Muscle layer of colon (tissue), 2 donors: ENCODE results near the gene PRDM15.

ENCODE experiments used
- H3K27ac ChIP-seq: one replicate; pipeline ENCODE4 v1.7.0; 2013; ENCODE audit warnings: low read depth, mild to moderate bottlenecking, low read length, moderate library complexity
- H3K27me3 ChIP-seq, 2 donors: one replicate each; pipeline ENCODE4 v1.7.0; 2013; ENCODE audit warnings: low read length in 2 of 2, mild to moderate bottlenecking in 2 of 2; ENCODE audit not compliant: insufficient read depth in 2 of 2, control insufficient read depth in 1 of 2
- H3K36me3 ChIP-seq: one replicate; pipeline ENCODE4 v1.7.0; 2013; ENCODE audit warnings: mild to moderate bottlenecking, low read length; ENCODE audit not compliant: insufficient read depth
- H3K4me1 ChIP-seq: one replicate; pipeline ENCODE4 v1.7.0; 2013; ENCODE audit warnings: mild to moderate bottlenecking, low read length; ENCODE audit not compliant: insufficient read depth
- H3K4me3 ChIP-seq, 2 donors: one replicate each; pipeline ENCODE4 v1.7.0; 2013; ENCODE audit warnings: low read length in 2 of 2, low read depth in 1 of 2, mild to moderate bottlenecking in 1 of 2, moderate library complexity in 1 of 2
- H3K9ac ChIP-seq: one replicate; pipeline ENCODE4 v1.7.0; 2013; ENCODE audit warnings: low read length
- H3K9me3 ChIP-seq: one replicate; pipeline ENCODE4 v1.7.0; 2013; ENCODE audit warnings: mild to moderate bottlenecking, low read length
- donor health status: abdominal sarcoma.
- donor health status: Adenocarcinoma of cecum.

Gene PRDM15

GRCh38 chr21:41906770-41907169, 27.6 kb upstream of the PRDM15 start:
- Histone ChIP-seq H3K27ac (no peak overlapping the region), H3K9me3 (no peaks in the 10 kb centered on the region), H3K36me3 (peaks cover 61% of the 10 kb centered on the region), H3K4me3 (no peak overlapping the region), H3K4me1 (no peaks in the 10 kb centered on the region), H3K9ac (no peak overlapping the region), H3K27me3 (no peaks in the 10 kb centered on the region)

GRCh38 chr21:41903559-41904351, 24.6 kb upstream of the PRDM15 start:
- no peak overlapping the region for H3K9ac ChIP-seq
- H3K4me3 ChIP-seq: no peak overlapping the region
- no peaks in the 10 kb centered on the region for H3K27me3 ChIP-seq
- H3K36me3 ChIP-seq: peaks cover 52% of the 10 kb centered on the region
- H3K9me3 ChIP-seq: no peaks in the 10 kb centered on the region
- no peaks in the 10 kb centered on the region for H3K4me1 ChIP-seq
- no peak overlapping the region for H3K27ac ChIP-seq

- no peaks in the 10 kb centered on the region for H3K27me3 ChIP-seq
- H3K9me3 ChIP-seq: no peaks in the 10 kb centered on the region
- no peak overlapping the region for H3K9ac ChIP-seq
- H3K4me1 ChIP-seq: no peaks in the 10 kb centered on the region
- H3K4me3 ChIP-seq: no peak overlapping the region
- no peak overlapping the region for H3K27ac ChIP-seq
- peaks cover 45% of the 10 kb centered on the region for H3K36me3 ChIP-seq
These were observed 23.8 kb upstream of the PRDM15 start for GRCh38 chr21:41902946-41903345.

- Histone ChIP-seq H3K27ac (no peak overlapping the region), H3K36me3 (peaks cover 38% of the 10 kb centered on the region)
These were observed 22.6 kb upstream of the PRDM15 start for GRCh38 chr21:41901782-41902181.

GRCh38 chr21:41901099-41901498, 22.0 kb upstream of the PRDM15 start:
- no peaks in the 10 kb centered on the region for H3K9me3 ChIP-seq
- H3K27me3 ChIP-seq: no peaks in the 10 kb centered on the region
- no peak overlapping the region for H3K27ac ChIP-seq
- H3K9ac ChIP-seq: no peak overlapping the region
- peaks cover 35% of the 10 kb centered on the region for H3K36me3 ChIP-seq
- no peak overlapping the region for H3K4me3 ChIP-seq
- no peaks in the 10 kb centered on the region for H3K4me1 ChIP-seq

More at GRCh38 chr21:41901782-41902181, 22.6 kb upstream of the PRDM15 start:
- H3K27me3 ChIP-seq: no peaks in the 10 kb centered on the region
- no peaks in the 10 kb centered on the region for H3K4me1 ChIP-seq
- H3K4me3 ChIP-seq: no peak overlapping the region
- no peaks in the 10 kb centered on the region for H3K9me3 ChIP-seq
- H3K9ac ChIP-seq: no peak overlapping the region

GRCh38 chr21:41900401-41900800, 21.3 kb upstream of the PRDM15 start:
- no peaks in the 10 kb centered on the region for H3K9me3 ChIP-seq
- no peak overlapping the region for H3K27ac ChIP-seq
- no peaks in the 10 kb centered on the region for H3K27me3 ChIP-seq
- H3K4me3 ChIP-seq: no peak overlapping the region
- no peaks in the 10 kb centered on the region for H3K4me1 ChIP-seq
- H3K9ac ChIP-seq: no peak overlapping the region
- peaks cover 32% of the 10 kb centered on the region for H3K36me3 ChIP-seq

- Histone ChIP-seq H3K9ac (no peak overlapping the region), H3K27me3 (no peaks in the 10 kb centered on the region), H3K9me3 (no peaks in the 10 kb centered on the region), H3K4me1 (no peaks in the 10 kb centered on the region), H3K36me3 (peaks cover 32% of the 10 kb centered on the region), H3K4me3 (no peak overlapping the region), H3K27ac (no peak overlapping the region)
These were observed 20.5 kb upstream of the PRDM15 start for GRCh38 chr21:41899426-41900202.

- Histone ChIP-seq H3K9ac (no peak overlapping the region), H3K4me1 (no peaks in the 10 kb centered on the region), H3K4me3 (no peak overlapping the region), H3K36me3 (peaks cover 31% of the 10 kb centered on the region), H3K9me3 (no peaks in the 10 kb centered on the region), H3K27ac (no peak overlapping the region), H3K27me3 (no peaks in the 10 kb centered on the region)
These were observed 19.9 kb upstream of the PRDM15 start for GRCh38 chr21:41898998-41899397.

GRCh38 chr21:41897700-41898099, 18.6 kb upstream of the PRDM15 start:
- H3K27ac ChIP-seq: no peak overlapping the region
- no peaks in the 10 kb centered on the region for H3K9me3 ChIP-seq
- H3K9ac ChIP-seq: no peak overlapping the region
- no peak overlapping the region for H3K4me3 ChIP-seq
- peaks cover 18% of the 10 kb centered on the region for H3K36me3 ChIP-seq
- H3K27me3 ChIP-seq: no peaks in the 10 kb centered on the region
- H3K4me1 ChIP-seq: no peaks in the 10 kb centered on the region

- H3K27ac ChIP-seq: no peak overlapping the region
These were observed 18.0 kb upstream of the PRDM15 start for GRCh38 chr21:41897047-41897669.

GRCh38 chr21:41895643-41896493, 16.7 kb upstream of the PRDM15 start:
- no peaks in the 10 kb centered on the region for H3K4me1 ChIP-seq
- H3K4me3 ChIP-seq: no peak overlapping the region
- H3K27ac ChIP-seq: no peak overlapping the region
- no peaks in the 10 kb centered on the region for H3K9me3 ChIP-seq
- H3K9ac ChIP-seq: no peak overlapping the region
- H3K36me3 ChIP-seq: peaks cover 6% of the 10 kb centered on the region
- H3K27me3 ChIP-seq: no peaks in the 10 kb centered on the region

More at GRCh38 chr21:41897047-41897669, 18.0 kb upstream of the PRDM15 start:
- no peaks in the 10 kb centered on the region for H3K4me1 ChIP-seq
- H3K9ac ChIP-seq: no peak overlapping the region
- H3K27me3 ChIP-seq: no peaks in the 10 kb centered on the region
- no peaks in the 10 kb centered on the region for H3K9me3 ChIP-seq
- H3K4me3 ChIP-seq: no peak overlapping the region
- H3K36me3 ChIP-seq: peaks cover 13% of the 10 kb centered on the region
